Erythroblast (primary cell): Measurements from ENCODE around the gene SLC25A51.
"Not testable (repeated sequence)": the region's sequence is repeated elsewhere in the genome, so short reads cannot be mapped to it uniquely, and the experiment has no call there.

Experiments
- DNase-seq, 2 experiments: peaks; one replicate each; lab custom pipeline; 2025; lab: John Stamatoyannopoulos, UW
- GATA1 ChIP-seq: IDR thresholded peaks from 2 replicates; pipeline ENCODE4 v1.6.1; 2011; ENCODE audit warnings: low read depth, mild to moderate bottlenecking, control low read depth, low read length, moderate library complexity
- POLR2A ChIP-seq: IDR thresholded peaks from 2 replicates; pipeline ENCODE4 v1.6.1; 2011; ENCODE audit warnings: mild to moderate bottlenecking, low read length

The SLC25A51 gene

DNA sequence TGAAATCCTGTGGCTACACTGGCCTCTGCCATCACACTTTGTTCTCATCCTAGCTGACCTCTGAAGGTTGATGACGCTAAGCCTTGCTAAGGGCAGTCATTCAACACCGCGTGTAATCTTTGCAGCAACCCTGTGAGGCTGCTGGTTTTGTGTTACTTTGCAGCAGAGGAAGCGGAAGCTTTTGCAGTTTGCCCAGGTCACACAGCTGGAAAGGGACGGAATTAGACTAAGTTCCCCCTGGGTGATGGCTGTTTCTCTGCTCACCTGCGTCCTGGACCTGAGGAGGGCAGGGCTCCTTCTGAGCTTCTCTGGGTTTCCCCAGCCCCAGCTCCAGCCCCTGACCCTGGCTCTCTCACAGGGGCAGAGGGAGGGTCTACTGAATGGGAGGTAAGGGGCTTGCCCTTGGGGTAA is 7.3 kb upstream of the SLC25A51 start:
- TF ChIP-seq POLR2A: no peak
- no peak for TF ChIP-seq GATA1
- no peak for DNase-seq

DNA sequence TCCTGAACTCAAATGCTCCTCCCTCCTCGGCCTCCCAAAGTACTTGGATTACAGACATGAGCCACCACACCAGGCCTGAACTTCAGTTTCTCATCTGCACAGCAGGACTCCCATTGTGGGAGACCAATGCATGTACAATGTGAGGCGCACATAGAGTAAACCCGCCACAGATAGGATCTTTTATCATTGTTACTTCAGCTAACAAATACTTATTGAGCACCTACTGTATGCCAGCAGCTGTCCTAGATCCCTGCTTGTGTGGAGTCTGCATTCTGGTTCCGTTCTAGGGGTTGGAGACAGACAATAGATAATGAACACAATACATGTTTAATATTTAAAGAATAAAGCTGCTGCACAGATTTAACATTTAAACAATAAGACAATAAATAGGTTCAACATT is 6.3 kb upstream of the SLC25A51 start:
- no peak for DNase-seq
- no peak for TF ChIP-seq POLR2A
- no peak for TF ChIP-seq GATA1

DNA sequence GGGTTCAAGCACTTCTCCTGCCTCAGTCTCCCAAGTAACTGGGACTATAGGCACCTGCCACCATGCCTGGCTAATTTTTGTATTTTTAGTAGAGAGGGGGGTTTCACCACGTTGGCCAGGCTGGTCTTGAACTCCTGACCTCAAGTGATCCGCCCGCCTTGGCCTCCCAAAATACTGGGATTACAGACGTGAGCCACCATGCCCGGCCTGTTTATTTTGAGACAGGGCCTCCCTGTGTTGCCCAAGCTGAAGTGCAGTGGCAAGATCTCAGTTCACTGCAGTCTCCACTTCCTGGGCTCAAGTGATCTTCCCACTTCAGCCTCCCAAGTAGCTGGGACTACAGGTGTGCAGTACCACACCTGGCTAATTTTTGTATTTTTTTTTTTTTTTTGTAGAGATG is 5.9 kb upstream of the SLC25A51 start:
- DNase-seq: not testable (repeated sequence)

DNA sequence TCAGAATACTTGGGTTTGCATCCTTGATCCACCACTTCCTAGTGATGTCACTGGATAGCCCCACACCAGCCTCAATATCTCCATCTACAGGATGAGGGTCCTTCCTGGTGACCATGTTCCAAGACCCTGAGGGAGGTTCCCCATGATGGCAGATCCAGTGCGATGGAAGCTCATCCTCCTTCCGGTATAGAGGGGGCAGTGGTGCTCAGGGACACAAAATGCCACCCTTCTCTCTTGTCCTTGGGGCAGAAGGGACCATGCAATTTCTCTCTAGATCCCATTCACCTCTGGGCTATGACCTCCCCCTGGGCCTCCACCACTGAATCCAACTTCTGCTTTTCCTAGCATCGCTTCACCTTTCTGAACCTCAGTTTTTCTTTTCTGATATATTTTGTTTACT is 5.4 kb upstream of the SLC25A51 start:
- TF ChIP-seq POLR2A: no peak
- DNase-seq: no peak

DNA sequence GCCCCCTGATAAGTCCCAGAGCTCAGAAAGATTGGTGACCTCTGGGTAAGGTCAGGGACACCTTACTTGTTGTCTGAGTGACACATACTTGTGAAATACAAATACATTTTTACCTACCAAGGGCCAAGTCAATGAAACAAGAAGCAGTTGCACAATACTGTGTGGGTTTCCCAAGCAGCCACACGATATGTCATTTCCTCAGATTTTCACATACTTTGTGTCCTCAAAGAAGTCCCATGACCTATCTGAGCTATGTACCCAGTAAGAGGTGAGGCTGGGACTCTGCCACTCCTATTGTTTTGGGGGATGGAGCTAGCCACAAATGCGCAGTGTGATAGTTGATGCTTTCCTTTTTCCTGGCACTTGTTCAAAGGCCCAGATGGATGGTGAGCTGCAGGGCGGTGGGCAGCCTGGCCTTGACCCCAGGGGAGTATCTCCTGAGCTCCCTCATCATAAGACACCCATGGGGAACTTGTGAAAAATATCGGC is 4.8 kb upstream of the SLC25A51 start:
- TF ChIP-seq GATA1 (no peak), POLR2A (no peak)

DNA sequence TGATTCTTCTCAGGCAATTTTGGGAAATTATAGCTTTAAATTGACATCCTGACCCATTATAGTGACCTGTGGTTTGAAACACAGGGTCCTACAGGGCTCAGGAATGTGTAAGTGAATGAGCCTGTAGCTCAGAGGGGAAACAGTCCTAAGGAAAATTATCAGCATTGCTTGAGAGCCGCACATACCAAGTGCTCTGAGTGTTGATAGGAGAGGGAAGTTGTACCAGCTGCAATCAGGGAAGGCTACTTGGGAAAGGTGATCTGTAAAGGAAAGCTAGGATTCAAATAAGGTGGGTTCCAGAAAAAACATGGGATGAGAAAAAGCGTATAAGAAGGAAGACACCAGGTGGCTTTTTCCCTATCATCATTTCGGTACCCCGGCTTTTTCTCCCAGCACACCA is 4.4 kb upstream of the SLC25A51 start:
- TF ChIP-seq GATA1: no peak
- TF ChIP-seq POLR2A: no peak
- no peak for DNase-seq

More for the DNA sequence above, 4.8 kb upstream of the SLC25A51 start:
- DNase-seq: no peak

DNA sequence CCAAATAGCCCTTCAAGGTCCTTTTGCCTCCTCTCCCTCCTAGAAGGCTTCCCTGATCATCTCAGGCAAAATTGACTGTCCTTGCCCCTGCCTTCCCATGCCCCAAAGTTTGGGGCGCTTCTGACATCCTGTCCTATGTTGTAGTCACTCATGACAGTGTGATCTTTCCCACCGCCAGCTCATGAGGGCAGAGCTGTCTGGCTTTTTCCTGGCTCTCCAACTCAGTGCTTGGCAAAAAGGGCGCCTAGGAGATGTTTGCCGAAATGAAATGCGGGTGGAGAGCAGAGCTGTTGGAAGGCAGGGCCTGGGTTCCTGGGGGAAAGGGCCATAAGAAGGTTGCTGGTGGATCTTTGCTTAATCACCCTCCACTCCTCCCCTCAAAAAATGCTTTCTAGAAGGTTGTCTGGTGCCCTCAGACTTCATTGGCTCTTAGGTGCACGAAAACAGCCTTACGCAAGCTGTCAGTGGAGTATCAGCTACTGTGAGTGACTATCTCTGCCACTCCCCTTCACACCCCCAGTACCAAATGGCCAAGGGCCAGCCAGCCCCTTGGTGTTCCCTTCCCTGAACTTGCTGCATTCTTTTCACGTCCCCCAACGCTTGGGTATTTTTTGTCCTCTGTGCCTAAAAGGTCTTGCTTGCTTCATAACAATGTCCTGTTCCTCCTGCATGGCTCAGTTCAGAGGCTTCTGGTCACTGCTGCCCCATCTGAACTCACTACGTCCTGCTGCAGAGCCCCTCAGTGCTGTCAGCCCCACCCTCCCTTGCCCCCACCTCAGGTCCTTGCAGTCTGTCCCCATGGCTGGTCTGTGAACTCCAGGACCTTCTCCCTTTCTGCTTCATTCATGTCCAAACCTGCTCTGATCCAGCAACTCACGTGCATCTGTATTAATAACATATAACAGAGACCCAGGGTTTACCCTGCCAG is 2.6 kb upstream of the SLC25A51 start:
- TF ChIP-seq GATA1 (no peak), POLR2A (no peak)
- peak; percentile 41 to 48 for DNase-seq

DNA sequence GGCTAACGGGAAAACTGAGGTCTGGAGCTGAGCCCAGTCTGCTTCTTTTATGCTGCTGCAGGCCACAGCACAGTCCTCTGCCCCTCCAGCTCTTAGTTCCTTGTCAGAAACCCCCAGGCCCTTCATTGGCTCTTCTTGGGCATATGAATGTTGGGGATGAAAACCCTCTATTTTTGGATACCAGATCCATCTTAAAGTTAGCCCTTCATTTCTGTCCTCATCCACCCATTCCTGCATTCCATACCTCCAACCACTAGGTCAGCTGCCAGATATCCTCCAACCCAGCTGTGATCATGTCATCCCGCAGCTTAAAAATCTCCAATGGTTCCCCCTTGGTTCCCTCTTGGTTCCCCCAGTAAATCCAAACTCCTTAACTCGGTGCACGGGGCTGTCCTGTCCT is 1.8 kb upstream of the SLC25A51 start:
- DNase-seq: no peak
- TF ChIP-seq POLR2A (no peak), GATA1 (no peak)

DNA sequence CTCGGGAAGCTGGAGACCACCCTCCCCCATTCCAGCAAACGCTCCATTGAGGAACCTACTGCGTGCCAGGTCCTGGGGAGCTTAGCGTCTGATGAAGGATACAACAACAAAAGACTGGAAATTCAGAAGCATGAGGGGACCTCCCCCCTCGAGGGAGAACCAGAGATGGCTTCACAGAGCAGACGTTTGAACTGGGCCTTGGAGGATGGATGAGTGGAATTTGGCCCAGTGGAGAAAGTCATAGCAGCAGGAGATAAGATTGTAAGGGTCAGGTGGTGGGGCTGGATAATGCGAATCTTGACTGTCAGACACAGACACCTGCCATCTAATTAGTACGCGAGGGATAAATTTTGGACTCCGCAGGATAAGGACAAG is 1.2 kb upstream of the SLC25A51 start:
- DNase-seq: peak; percentile 65 to 86
- TF ChIP-seq GATA1 (no peak), POLR2A (no peak)

DNA sequence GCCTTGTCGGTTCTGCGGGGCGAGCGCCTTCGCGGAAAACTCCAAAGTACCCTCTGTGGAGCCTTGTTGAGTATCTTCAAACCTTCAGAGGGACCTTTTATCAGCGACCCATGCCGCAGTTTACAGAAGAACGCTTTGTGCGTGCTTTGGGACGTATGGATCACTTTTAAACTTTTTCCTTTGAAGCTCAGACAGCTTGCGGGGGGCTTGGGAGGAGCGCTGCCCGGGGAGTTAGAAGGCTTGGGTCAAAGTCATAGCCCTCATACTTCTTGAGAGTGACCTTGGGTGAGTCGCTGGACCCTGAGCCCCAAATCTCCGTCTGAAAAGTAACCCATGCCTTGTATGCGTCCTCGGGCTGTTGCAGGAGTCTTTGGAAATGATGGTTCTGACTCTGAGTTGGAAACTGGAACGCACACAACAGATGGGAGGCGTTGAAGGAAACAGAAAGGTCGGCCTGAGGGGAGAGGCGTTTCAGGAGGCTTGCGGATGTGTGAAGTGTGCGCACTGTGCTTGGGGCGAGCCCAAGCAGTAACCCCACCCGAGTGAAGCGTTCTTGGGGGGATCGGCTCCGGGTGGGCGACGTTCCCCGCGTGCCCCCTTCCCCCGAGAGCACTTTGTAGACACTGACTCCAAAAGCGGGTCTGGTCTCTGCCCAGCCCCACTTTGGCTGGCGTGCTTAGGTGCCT is 661 bp upstream of the SLC25A51 start:
- TF ChIP-seq POLR2A (peak; percentile 63), GATA1 (no peak)
- peak in 1 of 2 experiments; percentile 61 for DNase-seq

DNA sequence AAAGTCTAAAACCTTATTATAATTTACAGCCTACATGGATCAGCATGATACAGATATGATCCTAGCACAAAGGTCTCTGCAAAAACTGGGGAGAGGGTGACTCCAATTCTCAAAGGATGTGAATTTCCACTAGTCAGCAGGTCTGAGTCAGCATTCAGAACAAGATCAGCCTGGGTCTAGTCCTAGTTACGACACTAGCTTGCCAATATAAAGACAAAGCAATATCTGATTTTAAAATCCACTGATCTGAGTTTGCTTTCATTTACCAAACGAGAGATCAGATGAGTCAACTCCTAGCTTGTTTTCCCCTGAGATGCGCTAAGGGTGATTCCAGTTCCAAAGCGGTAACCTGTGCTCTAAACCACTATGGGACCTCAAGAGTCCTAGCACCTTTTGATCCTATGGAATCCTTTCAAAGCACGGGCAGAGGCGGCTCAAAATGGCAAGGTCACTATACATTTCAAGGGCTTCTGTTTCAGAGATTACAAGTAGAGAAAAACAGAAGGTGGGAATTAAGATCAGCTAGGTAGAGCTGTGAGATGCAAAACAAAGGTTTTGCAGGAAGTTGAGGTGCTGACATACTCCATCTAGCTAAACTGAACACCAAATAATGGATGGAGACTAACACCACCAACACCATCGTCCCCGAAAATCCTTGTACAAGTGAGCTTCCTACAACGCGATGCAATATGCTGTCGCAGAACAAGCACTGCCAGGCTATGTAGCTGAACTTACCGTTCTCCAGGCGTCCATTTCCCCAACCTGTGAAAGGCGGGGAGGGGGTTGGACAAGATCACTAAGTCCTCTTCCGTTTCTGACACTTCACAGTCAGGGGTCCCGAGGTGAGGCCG is 906 bp downstream of the SLC25A51 start:
- TF ChIP-seq GATA1 (no peak), POLR2A (no peak)
- DNase-seq: peak; percentile 58 to 66

DNA sequence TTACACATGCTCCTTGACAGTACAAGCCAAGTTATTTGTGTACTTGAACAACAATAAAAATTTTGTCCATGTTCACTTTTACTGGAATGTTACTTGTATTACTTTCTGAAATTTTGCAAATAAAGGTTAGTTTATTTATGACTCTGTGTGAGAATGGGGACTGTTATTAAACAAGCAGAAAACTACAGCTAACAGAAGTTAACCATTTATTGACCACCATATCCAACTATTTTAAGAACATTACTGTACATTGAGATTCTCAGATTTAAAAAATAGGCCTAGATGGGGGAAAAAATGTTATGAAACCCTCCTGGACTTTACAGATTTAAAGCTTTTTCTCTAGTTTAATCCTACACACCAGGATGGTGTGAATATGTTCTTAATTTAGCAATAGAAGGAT is 1.8 kb downstream of the SLC25A51 start:
- TF ChIP-seq GATA1 (no peak), POLR2A (no peak)
- DNase-seq: no peak

DNA sequence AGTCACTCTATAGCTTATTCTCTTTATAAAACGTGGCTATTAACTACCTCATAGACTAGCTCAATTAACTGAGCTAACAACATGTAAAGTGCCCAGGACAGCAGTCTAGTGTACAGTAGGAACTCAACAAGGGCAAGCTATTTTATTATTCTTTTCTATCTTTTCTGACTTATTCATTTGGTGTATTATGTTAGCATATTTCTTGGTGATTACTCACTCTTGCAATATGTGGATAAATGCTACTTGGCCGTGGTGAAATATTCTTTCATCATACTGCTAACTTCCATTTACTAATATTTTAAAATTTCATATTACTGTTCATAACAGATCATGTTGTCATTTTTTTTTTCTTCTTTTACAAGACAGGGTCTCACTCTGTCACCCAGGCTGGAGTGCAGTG is 4.9 kb downstream of the SLC25A51 start:
- TF ChIP-seq GATA1 (no peak), POLR2A (no peak)
- no peak for DNase-seq

DNA sequence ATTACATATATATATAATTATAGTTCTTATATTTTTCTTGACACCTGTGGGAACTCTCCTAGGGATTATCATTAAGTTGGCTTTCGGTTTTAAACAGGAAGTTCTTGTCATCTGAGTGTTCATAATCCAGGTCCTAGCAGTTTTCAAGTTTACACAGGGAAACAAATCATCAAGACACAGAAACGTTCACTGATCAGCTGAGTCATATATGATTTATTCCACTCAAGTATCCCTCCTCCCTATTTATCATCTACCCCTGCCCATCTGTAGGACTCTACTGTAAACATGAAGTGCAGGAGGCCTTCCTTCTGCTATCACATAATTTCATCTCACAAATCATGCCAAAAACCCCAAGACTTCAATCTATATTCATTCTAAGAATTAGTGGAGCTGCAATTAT is 6.3 kb downstream of the SLC25A51 start:
- TF ChIP-seq POLR2A (no peak), GATA1 (no peak)
- no peak for DNase-seq

DNA sequence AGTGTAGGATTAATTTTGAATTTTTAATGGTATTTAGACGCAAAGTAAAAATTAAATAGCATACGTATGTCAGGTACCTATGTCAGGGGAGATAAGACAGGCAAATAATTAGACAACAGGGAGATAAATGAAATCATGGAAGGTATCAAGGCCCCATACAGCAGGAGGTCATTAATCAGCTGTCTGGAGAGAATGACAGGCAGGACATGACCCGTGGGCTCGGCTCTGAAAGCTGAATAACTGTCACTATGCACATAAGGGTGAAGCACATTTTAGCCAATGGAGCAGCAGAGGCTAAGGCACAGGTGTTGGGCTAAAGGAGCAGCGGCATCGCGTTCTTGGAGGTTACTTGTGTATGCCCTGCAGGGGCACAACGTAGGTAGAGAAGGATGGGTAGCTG is 11.9 kb downstream of the SLC25A51 start:
- DNase-seq: no peak
- TF ChIP-seq GATA1: no peak

DNA sequence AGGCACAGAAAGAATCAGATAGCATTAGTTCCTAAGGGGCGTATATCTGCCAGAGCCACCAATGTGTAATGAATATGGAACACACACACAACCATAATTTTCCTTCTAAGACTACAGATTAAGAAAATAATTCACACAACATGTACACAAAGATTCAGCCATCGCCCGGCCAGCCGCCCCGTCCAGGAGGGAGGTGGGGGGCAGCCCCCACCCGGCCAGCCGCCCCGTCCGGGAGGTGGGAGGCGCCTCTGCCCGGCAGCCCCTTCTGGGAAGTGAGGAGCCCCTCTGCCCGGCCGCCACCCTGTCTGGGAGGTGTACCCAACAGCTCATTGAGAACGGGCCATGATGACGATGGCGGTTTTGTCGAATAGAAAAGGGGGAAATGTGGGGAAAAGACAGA is 12.9 kb downstream of the SLC25A51 start:
- DNase-seq: not testable (repeated sequence)
